GM03348 (cell line): ENCODE data around the gene DACT1.
A peak's percentile ranks its signal among the peaks of the same experiment; 100 is the strongest.

Experiments used
- DNase-seq: peaks from one replicate; pipeline ENCODE4 v3.0.0; 2012; ENCODE audit warnings: low spot score

The DACT1 gene

GRCh38 chr14:58666737-58667136 lies 29.0 kb downstream of the DACT1 start:
- no peak for DNase-seq

GRCh38 chr14:58667900-58668299 lies 30.1 kb downstream of the DACT1 start:
- DNase-seq, result no peak

- no peak for DNase-seq
These were observed 31.2 kb downstream of the DACT1 start for GRCh38 chr14:58668848-58669480.

GRCh38 chr14:58669556-58670200 lies 31.9 kb downstream of the DACT1 start:
- no peak for DNase-seq

GRCh38 chr14:58671024-58671423 lies 33.3 kb downstream of the DACT1 start:
- no peak for DNase-seq

- no peak for DNase-seq
These were observed 33.7 kb downstream of the DACT1 start for GRCh38 chr14:58671436-58671835.

- no peak for DNase-seq
These were observed 36.0 kb downstream of the DACT1 start for GRCh38 chr14:58673722-58674121.

GRCh38 chr14:58677001-58677400 lies 39.2 kb downstream of the DACT1 start:
- DNase-seq, result no peak

GRCh38 chr14:58677517-58677916 lies 39.8 kb downstream of the DACT1 start:
- DNase-seq, result no peak

GRCh38 chr14:58677996-58678395 lies 40.2 kb downstream of the DACT1 start:
- DNase-seq, result peak; percentile 7

- DNase-seq, result no peak
These were observed 42.9 kb downstream of the DACT1 start for GRCh38 chr14:58680698-58681097.

- no peak for DNase-seq
These were observed 49.6 kb downstream of the DACT1 start for GRCh38 chr14:58687232-58687795.

- no peak for DNase-seq
These were observed 53.2 kb downstream of the DACT1 start for GRCh38 chr14:58690801-58691516.

- no peak for DNase-seq
These were observed 55.3 kb downstream of the DACT1 start for GRCh38 chr14:58693048-58693447.

- no peak for DNase-seq
These were observed 57.8 kb downstream of the DACT1 start for GRCh38 chr14:58695514-58695913.

GRCh38 chr14:58697266-58697929 lies 59.6 kb downstream of the DACT1 start:
- DNase-seq, result no peak
